GM10248 (cell line): ENCODE measurements around the gene RBM34.
A peak's percentile ranks its signal among the peaks of the same experiment; 100 is the strongest.
"Not testable (repeated sequence)": the region's sequence is repeated elsewhere in the genome, so short reads cannot be mapped to it uniquely, and the experiment has no call there.

Experiments
- CTCF ChIA-PET: fragments of 300-600 bp; sonication (Branson Sonifier 250); formaldehyde crosslinking; extraction: SDS; loops from one replicate; lab custom pipeline; 2021; ENCODE audit warnings: antibody characterized with exemption; lab: Yijun Ruan, JAX
- POLR2A ChIA-PET: fragments of 350-650 bp; sonication (Branson Sonifier 250); formaldehyde crosslinking; extraction: SDS; loops from one replicate; lab custom pipeline; 2020; ENCODE audit warnings: antibody characterized with exemption; lab: Yijun Ruan, JAX
- DNase-seq: peaks from one replicate; pipeline ENCODE4 v3.0.0; 2012; ENCODE audit errors: extremely low spot score
- CTCF ChIP-seq: IDR thresholded peaks from 2 replicates; pipeline ENCODE4 v1.5.1; 2012; ENCODE audit warnings: mild to moderate bottlenecking, low read depth; ENCODE audit errors: extremely low read depth, missing control alignments, control extremely low read depth

RBM34 gene

GRCh38 chr1:235169986-235170385 is 8.9 kb upstream of the RBM34 start:
- CTCF ChIA-PET: no interaction called here
- POLR2A ChIA-PET: no interaction called here
- TF ChIP-seq CTCF: no peak
- DNase-seq: no peak

GRCh38 chr1:235168375-235168774 is 7.3 kb upstream of the RBM34 start:
- ChIA-PET POLR2A (no interaction called here), CTCF (interaction anchor here (1.0 to 2.0 kb wide), 5 partner anchors 10 to 248 kb away, joined by 3 to 9 read pairs (median 3); no protein-coding TSS in a partner anchor)
- no peak for TF ChIP-seq CTCF
- no peak for DNase-seq

- no peak for DNase-seq
- POLR2A ChIA-PET: interaction anchor here (0.6 kb wide), 1 partner anchor 242 kb away, joined by 3 read pairs; no protein-coding TSS in a partner anchor
- no peak for TF ChIP-seq CTCF
- CTCF ChIA-PET: interaction anchor here (1.5 to 3.7 kb wide), 2 partner anchors 55 to 91 kb away, joined by 3 to 19 read pairs; no protein-coding TSS in a partner anchor
These were observed 756 bp upstream of the RBM34 start for GRCh38 chr1:235161685-235162327.

- POLR2A ChIA-PET: interaction anchor here (0.6 to 0.7 kb wide), 4 partner anchors 15 to 464 kb away, joined by 3 to 4 read pairs (median 4); partner anchors contain the start of gene GGPS1
- CTCF ChIA-PET: interaction anchor here (0.7 to 3.7 kb wide), 7 partner anchors 8 to 345 kb away, joined by 3 to 19 read pairs (median 3); no protein-coding TSS in a partner anchor
- DNase-seq: peak; percentile 58
- no peak for TF ChIP-seq CTCF
These were observed 580 bp downstream of the RBM34 start for GRCh38 chr1:235160383-235160956.

GRCh38 chr1:235159930-235160329 is 1.1 kb downstream of the RBM34 start:
- POLR2A ChIA-PET: interaction anchor here (0.7 kb wide), 1 partner anchor 463 kb away, joined by 4 read pairs; no protein-coding TSS in a partner anchor
- not testable (repeated sequence) for DNase-seq
- CTCF ChIA-PET: interaction anchor here (1.7 to 3.7 kb wide), 4 partner anchors 9 to 53 kb away, joined by 3 to 19 read pairs (median 4); no protein-coding TSS in a partner anchor

GRCh38 chr1:235159284-235159683 is 1.8 kb downstream of the RBM34 start:
- CTCF ChIA-PET: interaction anchor here (1.7 to 3.7 kb wide), 4 partner anchors 8 to 52 kb away, joined by 3 to 19 read pairs (median 4); no protein-coding TSS in a partner anchor
- POLR2A ChIA-PET: interaction anchor here (0.6 kb wide), 2 partner anchors 17 to 151 kb away, joined by 3 to 4 read pairs; no protein-coding TSS in a partner anchor
- not testable (repeated sequence) for DNase-seq

- CTCF ChIA-PET: interaction anchor here (0.7 to 1.7 kb wide), 2 partner anchors 10 to 20 kb away, joined by 3 to 4 read pairs; no protein-coding TSS in a partner anchor
- POLR2A ChIA-PET: interaction anchor here (0.5 to 0.6 kb wide), 3 partner anchors 16 to 152 kb away, joined by 3 to 4 read pairs (median 4); no protein-coding TSS in a partner anchor
- DNase-seq: no peak
- no peak for TF ChIP-seq CTCF
These were observed 2.4 kb downstream of the RBM34 start for GRCh38 chr1:235158680-235159079.
